ENCODE results near the gene GRM8.
"Not testable (repeated sequence)": the region's sequence is repeated elsewhere in the genome, so short reads cannot be mapped to it uniquely, and the experiment has no call there.

Gene GRM8

DNA sequence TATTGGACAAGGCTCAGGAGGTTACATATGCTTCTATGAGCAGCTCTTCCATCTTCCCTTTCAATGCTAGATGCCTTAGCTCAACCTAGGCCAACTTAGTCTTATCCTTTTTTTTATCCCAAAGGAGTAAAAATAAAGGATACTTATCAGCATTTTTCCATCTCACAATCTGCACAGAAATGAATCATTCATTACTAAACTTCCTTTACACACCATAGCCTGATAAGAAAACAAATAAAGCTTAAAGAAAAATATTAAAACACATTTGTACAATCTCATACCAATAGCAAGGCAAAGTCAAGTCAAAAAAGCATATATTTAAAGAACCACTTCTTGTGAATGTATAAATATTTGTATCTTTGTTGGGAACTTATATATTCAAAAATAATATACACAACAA, 407.4 kb downstream of the GRM8 start:
- no peak overlapping the region for H3K4me3 ChIP-seq

DNA sequence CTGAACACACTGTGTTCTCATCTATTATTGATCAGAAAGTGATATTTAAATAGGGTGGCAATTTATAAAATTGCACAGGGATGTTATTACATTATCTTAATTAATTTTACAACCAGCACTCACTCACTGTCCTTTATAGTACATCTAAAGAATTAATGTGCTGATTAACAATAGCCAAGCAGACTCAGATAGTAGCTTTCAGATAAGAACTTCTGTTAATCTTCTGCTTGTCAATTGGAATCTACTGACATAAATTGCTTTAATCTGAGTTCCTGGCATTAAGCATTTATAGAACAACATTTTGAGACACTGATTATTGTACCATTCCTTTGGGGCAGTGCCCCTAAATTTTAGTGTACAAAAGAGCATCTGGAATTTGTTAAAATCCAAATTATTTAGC, 408.9 kb downstream of the GRM8 start:
- no peak overlapping the region for H3K27ac ChIP-seq
- H3K4me3 ChIP-seq: no peak overlapping the region

More for the DNA sequence above, 407.4 kb downstream of the GRM8 start:
- no peak overlapping the region for H3K27ac ChIP-seq

DNA sequence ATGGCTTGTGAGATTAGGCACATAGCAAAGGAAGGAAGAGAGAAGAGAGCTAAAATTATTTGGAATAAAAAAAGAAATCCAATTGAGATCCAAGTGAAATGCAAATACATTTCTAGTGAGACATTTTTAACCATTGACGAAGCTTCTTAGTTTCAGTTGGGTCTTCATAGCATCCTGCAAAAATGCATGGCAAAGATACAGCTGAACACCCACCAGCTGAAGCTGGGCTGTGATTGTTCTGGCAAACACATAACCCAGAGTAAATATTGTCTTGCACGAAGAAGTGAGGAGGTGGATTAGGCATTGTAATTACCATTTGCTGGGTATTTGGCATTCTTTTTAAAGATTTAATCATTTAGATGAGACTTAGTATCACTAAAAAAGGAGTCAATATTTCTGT, 409.4 kb downstream of the GRM8 start:
- Histone ChIP-seq H3K27ac (no peak overlapping the region), H3K4me3 (no peak overlapping the region)

DNA sequence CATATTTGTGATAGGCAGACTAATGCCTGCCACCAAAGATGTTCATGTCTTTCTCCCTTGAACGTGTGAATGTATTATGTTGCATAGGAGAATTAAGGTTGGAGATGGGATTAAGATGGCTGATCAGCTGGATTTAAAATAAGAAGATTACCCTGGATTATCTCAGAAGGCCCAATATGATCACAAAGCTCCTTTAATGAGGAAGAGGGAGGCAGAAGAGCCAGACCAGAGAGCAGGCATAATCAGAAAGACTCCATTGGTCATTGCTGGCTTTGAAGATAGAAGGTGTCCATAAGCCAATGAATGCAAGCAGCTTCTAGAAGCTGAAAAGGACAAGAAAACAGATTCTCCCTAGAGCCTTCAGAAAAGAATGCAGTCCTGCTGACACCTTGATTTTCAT, 410.3 kb downstream of the GRM8 start:
- Histone ChIP-seq H3K4me3 (no peak overlapping the region), H3K27ac (no peak overlapping the region)

DNA sequence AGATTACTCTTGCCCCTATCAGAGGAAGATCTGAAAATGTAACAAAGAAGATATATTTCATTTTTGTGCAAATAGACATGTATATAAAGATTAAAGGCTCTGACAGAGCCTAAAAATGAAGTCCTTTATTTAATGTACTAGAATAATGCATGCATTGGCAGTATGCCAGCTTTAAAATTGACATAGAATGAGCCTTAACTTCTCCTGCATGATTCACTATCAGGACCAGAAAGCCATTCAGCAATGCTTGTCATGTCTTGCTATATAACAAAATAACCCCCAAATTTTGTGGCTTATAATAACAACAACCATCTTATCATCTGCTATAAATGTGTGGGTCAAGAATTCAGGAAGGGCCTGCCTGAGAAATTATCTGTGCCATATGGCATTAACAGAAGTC, 411.9 kb downstream of the GRM8 start:
- no peak overlapping the region for H3K27ac ChIP-seq
- H3K4me3 ChIP-seq: no peak overlapping the region

DNA sequence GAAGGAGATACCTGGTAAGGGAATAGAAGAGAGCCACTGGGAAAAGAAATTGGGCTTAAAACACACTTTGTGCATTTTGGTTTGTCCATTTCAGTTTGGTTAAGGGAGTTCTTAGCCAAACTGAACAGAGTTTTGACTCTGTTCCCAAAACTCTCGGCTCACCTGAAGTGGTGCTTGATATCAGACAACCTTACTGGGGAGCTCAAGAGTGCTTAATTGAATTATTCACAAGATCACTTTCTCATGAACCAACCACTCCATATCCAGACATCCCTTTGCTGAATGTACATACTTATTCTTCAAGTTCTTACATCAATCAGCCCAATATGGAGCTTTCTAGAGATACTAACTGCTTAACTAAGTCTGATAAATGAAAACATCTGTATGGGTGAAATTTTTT, 413.1 kb downstream of the GRM8 start:
- Histone ChIP-seq H3K4me3 (no peak overlapping the region), H3K27ac (no peak overlapping the region)

DNA sequence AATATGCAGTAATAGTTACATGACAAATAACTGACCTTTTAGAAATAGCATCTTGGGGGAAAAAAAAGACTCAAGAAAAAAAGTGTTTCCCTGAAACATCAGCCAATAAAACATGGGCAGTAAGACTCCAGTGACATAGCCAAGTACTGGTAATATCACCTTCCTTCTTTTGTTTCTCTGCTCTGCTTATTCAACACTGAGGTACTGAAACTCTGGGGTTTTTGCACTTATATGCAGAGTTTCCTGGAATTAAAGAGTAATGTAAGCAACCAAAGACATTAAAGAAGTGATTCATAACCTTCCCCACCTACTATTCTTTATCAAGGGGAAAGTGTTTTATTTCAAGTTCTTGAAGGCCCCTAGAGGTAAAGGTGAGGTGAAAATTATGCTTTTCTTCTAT, 414.5 kb downstream of the GRM8 start:
- H3K4me3 ChIP-seq: no peak overlapping the region
- no peak overlapping the region for H3K27ac ChIP-seq

DNA sequence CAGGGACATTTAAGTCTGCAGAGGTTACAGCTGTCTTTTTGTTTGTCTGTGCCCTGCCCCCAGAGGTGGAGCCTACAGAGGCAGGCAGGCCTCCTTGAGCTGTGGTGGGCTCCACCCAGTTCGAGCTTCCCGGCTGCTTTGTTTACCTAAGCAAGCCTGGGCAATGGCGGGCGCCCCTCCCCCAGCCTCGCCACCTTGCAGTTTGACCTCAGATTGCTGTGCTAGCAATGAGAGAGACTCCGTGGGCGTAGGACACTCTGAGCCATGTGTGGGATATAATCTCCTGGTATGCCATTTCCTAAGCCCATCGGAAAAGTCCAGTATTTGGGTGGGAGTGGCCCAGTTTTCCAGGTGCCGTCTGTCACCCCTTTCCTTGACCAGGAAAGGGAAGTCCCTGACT, 421.5 kb downstream of the GRM8 start:
- H3K27ac ChIP-seq, H3K4me3 ChIP-seq: not testable (repeated sequence)

DNA sequence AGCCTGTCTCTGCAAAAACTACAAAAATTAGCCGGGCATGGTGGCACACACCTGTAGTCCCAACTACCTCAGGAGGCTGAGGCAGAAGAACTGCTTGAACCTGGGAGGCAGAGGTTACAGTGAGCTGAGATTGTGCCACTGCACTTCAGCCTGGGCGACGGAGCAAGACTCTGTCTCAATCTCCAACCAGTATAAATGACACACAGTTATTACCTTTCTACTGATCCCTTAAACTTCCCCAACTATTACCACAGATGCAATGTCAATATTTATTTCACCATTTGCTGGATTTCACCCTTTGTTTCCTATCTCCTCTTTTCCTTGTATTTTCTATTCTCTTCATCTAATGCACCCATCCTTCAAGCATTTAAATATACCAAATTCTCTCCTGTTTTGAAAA, 431.8 kb downstream of the GRM8 start:
- Histone ChIP-seq H3K4me3 (no peak overlapping the region), H3K27ac (no peak overlapping the region)

DNA sequence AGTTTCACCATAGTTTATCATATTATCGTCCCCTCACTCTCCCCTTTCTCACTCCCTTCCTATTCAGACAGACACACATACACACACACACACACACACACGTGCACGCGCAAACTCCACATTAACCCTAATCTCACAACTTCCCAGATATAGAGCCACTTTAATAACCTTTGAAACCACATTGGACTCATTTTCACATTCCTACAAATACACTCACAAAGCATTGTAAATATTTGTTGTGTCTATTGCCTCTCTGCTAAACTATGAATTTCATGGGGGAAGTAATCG, 433.6 kb downstream of the GRM8 start:
- no peak overlapping the region for H3K27ac ChIP-seq

DNA sequence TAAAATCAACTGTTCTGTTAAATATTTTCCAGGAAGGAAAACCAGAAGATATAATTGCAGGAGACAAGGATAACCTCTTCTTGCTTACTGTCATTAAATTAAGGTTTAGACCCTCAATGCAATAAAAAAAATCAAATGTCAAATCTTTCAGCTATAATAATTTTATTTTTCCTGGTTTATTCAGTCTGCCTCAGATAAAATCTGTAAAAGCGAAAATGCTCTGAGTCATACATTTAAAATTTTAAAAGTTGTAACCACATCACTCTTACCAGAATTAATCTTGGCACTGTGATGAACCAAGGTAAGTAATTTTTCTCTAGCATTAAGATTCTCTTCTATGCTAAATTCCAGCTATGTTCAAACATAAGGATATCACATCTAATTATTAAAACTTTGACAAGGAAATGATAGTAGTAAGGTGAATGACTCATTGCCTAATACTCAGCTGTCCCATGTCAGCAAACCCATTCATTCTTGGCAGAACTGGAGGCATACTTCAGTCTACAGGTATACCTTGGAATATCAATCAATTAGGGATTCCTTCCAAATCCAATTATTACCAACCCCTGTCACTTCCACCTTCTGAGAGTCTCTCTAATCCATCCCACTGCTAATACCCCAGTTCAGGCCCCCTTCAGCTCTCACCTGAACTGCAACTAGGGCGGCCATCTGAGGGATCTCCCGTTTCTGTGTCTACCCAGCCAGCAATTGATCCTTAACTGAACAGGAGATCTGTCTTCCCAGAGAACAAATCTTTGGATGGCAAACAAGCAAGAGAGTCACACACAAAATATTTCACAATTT, 434.1 kb downstream of the GRM8 start:
- H3K27ac ChIP-seq: no peak overlapping the region
- no peak overlapping the region for H3K4me3 ChIP-seq

More for the DNA sequence above, 433.6 kb downstream of the GRM8 start:
- no peak overlapping the region for H3K4me3 ChIP-seq

DNA sequence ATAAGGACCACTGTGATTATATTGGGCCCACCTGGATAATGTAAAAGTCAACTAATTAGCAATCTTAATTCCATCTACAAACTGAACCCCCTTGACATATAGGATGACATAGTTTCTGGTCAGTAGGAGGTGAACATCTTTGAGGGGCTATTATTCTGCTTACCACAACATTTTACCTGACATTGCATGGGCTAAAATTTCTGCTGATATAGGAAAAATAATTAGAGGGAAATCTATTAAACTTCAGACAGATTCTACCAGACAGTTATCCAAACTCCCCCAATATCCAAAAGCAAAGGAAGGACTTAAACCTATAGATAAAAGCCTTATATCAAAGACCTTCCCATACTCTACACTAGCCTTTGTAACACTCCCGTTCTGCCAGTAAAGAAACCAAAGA, 443.6 kb downstream of the GRM8 start:
- Histone ChIP-seq H3K27ac (no peak overlapping the region), H3K4me3 (no peak overlapping the region)

DNA sequence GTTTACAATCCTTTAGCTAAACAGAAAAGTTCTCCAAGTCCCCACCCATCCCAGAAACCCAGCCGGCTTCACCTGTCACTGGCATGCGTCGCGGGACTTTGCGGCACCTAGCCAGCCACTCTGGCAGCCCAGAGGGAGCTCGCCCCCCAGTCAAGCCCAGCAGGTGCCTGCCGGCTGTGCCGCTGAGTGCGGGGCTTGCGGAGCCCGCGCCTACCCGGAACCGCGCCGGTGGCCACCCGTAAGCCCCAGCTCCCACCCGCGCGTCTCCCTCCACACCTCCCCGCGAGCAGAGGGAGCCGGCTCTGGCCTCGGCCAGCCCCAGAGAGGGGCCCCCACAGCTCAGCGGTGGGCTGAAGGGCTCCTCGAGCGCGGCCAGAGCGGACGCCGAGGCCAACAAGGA, 446.1 kb downstream of the GRM8 start:
- H3K27ac ChIP-seq: no peak overlapping the region
- H3K4me3 ChIP-seq: no peak overlapping the region

DNA sequence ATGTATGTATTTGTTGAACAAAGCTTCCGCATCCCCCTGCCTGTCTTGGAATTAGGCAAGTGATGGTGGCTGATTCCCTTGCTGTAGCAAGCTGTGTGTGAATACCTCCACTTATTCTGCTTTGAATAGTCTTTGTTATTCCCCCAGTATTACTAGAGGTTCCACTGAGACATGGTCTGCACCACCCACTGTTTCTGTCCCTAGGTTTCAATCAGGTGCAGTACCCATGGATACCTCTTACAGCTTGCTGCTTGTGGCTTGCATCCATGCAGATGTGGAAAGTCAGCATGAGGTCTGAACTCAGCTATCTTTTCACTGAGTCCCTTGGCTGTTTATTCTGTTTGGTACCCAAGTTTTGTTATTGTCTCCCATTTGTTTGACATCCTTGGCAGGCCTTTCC, 447.4 kb downstream of the GRM8 start:
- H3K27ac ChIP-seq: no peak overlapping the region
- no peak overlapping the region for H3K4me3 ChIP-seq

DNA sequence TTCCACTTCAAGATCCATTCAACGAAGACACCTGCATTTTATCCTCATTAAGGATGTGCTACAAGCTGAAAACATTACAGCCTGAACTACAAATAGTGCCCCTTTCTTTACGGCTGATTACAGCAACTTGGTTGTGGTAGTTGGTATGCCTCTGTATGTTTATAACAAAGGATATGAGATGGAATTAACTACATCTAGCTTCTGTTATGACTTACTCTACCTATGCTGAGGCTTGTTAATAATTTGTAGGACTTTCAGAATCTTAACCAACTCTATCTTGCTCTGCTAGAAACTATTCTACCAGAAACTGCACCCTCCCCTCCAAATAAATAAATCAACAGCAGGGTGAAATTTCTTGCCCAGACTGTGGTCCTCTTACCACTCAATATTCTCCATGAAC, 448.1 kb downstream of the GRM8 start:
- H3K4me3 ChIP-seq: no peak overlapping the region

DNA sequence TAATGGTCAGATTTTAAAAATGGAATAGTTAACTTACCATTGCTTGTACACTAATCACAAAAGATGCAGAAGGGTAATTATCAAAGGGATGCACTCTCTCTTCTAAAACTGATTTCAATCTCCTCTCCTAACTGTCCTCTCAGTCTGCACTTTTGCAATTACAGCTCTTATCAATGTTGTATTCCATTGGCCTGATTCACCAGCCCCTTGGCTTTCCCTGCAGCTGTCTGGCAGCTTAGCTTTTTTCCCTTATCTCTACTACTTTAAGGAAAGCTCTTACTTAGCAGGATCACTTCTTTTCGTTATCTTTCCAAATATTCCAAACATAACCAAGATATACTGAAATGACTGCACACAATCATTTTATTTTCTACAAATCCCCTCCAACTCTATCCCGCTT, 448.8 kb downstream of the GRM8 start:
- Histone ChIP-seq H3K4me3 (no peak overlapping the region), H3K27ac (no peak overlapping the region)

More for the DNA sequence above, 448.1 kb downstream of the GRM8 start:
- H3K27ac ChIP-seq: no peak overlapping the region

DNA sequence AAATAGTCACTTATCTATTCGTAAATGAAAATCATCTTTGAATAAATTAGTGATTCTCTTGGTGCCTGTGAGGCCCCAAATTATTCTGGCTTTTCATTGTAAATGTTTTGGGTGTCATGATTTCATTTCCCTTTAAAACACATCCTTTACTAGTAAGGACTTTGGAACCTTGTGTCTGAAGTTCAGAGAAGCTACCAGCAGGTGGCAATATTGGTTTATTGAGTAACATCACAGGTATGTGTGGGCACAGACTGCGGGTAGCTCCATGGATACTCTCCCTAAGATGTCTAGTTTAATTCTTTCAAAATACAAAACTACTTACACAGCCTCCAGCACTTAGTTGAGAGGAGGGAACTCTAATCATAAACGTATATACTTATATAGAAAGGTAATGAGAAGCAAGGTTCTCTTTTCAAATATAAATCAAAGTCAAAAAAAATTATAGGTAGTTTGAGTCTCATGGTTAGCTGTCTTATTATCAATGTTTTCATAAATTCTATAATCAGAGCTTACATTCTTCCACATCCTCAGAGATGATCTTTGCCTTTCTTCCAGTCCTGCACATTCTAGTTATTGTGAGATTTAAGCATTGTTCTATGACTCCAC, 449.6 kb downstream of the GRM8 start:
- Histone ChIP-seq H3K27ac (no peak overlapping the region), H3K4me3 (no peak overlapping the region)

DNA sequence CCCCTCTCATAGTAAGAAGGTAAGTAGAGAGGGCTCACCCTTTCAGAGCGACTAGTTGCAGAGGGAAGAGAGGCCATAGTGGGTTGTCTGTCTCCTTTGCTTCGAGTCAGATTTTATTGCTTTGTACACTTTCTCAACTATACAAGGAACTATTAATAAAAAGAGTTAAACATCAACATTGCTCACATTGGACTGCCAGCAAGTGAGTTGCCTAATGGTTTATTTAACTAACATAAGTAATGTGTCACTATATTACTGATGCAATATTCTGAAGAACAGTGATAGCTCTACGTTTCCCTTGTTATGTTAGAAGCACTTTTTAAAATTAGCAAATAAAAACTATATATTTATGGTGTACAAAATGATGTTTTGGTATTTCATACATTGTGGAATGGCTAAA, 451.0 kb downstream of the GRM8 start:
- Histone ChIP-seq H3K4me3 (no peak overlapping the region), H3K27ac (no peak overlapping the region)

DNA sequence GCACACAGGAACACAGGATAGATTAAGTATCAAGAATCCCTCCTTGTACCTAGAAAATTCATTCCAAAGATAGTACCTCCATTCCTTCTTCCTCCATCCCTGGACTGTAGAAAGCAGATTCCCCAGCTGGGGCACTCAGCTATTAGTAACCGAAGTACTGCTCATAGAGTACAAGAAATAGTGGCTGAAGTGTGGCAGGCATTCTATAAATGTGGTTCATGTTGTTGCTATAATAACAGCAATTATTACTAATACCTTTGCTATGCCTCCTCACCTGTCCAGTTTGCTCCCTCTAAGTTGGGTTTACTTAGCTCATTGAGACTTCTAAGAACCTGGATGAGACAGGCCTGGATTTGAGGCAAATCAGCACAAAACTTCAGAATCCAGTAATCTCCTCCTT, 453.2 kb downstream of the GRM8 start:
- Histone ChIP-seq H3K4me3 (no peak overlapping the region), H3K27ac (no peak overlapping the region)

DNA sequence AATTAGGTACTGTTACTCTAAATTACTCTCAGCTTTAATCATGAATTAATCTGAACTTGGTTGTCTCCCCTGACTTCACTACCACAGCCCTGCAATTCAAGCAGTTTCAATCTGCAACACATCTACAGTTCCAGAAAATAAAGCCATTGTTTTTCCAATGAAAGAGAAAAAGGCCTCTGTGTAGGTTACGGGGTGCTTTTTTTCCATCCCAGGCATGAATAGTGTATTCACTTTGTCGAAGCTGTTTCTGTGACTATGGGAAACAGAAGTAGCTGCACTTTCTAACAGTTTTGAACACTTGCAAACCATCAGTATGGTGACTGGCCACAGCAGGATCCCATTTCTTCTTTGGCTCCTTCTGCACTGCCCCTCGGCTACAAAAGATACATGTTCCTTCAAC, 460.2 kb downstream of the GRM8 start:
- Histone ChIP-seq H3K27ac (no peak overlapping the region), H3K4me3 (no peak overlapping the region)

DNA sequence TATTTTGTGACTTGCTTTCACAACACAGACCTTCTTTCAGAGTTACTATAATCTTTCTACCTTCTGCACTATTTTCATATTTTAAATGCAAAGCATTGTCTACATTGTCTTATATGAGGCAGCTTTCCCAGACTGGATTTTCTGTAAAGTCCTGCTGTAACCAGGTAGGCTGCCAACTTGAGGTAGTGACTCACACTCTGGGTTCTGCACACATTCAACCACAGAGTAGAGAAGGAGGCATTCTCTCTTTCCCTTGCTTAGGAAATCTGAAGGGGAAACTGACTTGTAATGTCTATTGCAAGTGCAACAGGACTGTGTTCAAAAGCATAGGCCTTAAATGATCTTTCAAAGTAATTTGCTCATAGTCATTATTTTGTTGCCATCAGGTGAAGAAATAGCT, 461.4 kb downstream of the GRM8 start:
- Histone ChIP-seq H3K4me3 (no peak overlapping the region), H3K27ac (no peak overlapping the region)

DNA sequence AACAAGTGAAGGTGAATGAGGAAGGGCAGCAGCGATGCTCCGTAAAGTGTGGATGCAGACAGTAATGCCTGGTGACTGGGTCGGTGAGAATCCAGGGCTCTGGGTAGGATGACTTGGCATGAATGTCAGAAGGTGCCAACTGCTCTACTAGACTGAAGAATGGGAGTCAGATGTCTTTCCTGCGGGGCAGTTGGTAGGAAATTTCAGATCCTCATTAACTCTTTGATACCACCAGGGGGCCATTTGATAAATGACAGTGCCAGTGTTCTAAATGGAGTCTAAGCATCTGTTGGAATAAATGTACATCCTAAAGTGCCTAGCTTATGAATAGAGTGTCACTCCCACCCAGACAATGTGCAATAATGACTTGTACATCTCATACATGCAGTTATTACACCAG, 462.0 kb downstream of the GRM8 start:
- no peak overlapping the region for H3K27ac ChIP-seq
- H3K4me3 ChIP-seq: no peak overlapping the region
